Gastroesophageal sphincter (tissue), 4 donors: ENCODE results near the gene MYO1F. TPM values are rescaled to one million over a fixed set of nuclear protein-coding genes. Genes with fewer than 3 reads are reported as not detected.
A peak's percentile ranks its signal among the peaks of the same experiment; 100 is the strongest.

ENCODE experiments used
- ATAC-seq: fragments of 150-250 bp; one replicate; pipeline ENCODE4 v1.9.1; 2016; ENCODE audit warnings: mild to moderate bottlenecking, moderate library complexity
- H3K27ac ChIP-seq, 4 donors: fragments of 200-600 bp; sonication (generic) in 3 of 4; 1 replicate in 3 of 4; 2 replicates in 1 of 4; pipeline ENCODE4 v1.5.1; 2016 to 2019
- H3K27me3 ChIP-seq: fragments of 200-600 bp; sonication (generic); one replicate; pipeline ENCODE4 v1.5.1; 2019
- H3K36me3 ChIP-seq, 2 donors: fragments of 200-600 bp; sonication (generic); one replicate each; pipeline ENCODE4 v1.5.1; 2019; ENCODE audit warnings: control low read depth in 1 of 2
- H3K4me1 ChIP-seq, 3 donors: fragments of 200-600 bp; sonication (generic); 1 replicate in 2 of 3; 2 replicates in 1 of 3; pipeline ENCODE4 v1.5.1; 2016 to 2019; ENCODE audit warnings: control low read depth in 2 of 3
- H3K4me3 ChIP-seq, 2 donors: fragments of 200-600 bp; sonication (generic); one replicate each; pipeline ENCODE4 v1.5.1; 2019; ENCODE audit warnings: mild to moderate bottlenecking in 1 of 2, moderate library complexity in 1 of 2
- H3K9me3 ChIP-seq, 3 donors: fragments of 200-600 bp; sonication (generic); one replicate each; pipeline ENCODE4 v1.5.1; 2017 to 2019; ENCODE audit warnings: control low read depth in 2 of 3
- EP300 ChIP-seq: sonication (generic); formaldehyde crosslinking; IDR thresholded peaks from one replicate; pipeline ENCODE4 v1.6.1; 2017; ENCODE audit warnings: antibody characterized with exemption, mild to moderate bottlenecking
- POLR2A ChIP-seq, 2 donors: fragments of 450-650 bp; IDR thresholded peaks; one replicate each; pipeline ENCODE4 v1.6.1; 2017; ENCODE audit warnings: antibody characterized with exemption in 2 of 2, mild to moderate bottlenecking in 2 of 2, moderate library complexity in 1 of 2
- POLR2AphosphoS5 ChIP-seq: sonication (generic); formaldehyde crosslinking; IDR thresholded peaks from one replicate; pipeline ENCODE4 v1.6.1; 2017; ENCODE audit warnings: antibody characterized with exemption
- WGBS, 2 donors: methylation state at CpG; one replicate each; pipeline ENCODE4 v1.1.5; 2018; ENCODE audit warnings: low coverage in 1 of 2; 5-methylcytosine and 5-hydroxymethylcytosine counted together
- total RNA-seq, 4 donors: library from RNA; depleted of rRNA; stranded (reverse); fragments of >200 nt; gene quantifications; one replicate each; pipeline ENCODE4 v1.1.0, GENCODE V29; 2016
- TF ChIP-seq, protein P1 (sequence below), 4 experiments: fragments of 200-600 bp in 2 of 4; fragments of 450-650 bp in 2 of 4; sonication (generic) in 1 of 4; IDR thresholded peaks; one replicate each; pipeline ENCODE4 v1.5.1; 2017 to 2019; ENCODE audit warnings: antibody characterized with exemption in 4 of 4, mild to moderate bottlenecking in 2 of 4, moderate library complexity in 2 of 4

MYO1F gene
- total RNA-seq, 4 donors from 2014 or later, result 5.4 to 41.5 (median 10.3) TPM

DNA sequence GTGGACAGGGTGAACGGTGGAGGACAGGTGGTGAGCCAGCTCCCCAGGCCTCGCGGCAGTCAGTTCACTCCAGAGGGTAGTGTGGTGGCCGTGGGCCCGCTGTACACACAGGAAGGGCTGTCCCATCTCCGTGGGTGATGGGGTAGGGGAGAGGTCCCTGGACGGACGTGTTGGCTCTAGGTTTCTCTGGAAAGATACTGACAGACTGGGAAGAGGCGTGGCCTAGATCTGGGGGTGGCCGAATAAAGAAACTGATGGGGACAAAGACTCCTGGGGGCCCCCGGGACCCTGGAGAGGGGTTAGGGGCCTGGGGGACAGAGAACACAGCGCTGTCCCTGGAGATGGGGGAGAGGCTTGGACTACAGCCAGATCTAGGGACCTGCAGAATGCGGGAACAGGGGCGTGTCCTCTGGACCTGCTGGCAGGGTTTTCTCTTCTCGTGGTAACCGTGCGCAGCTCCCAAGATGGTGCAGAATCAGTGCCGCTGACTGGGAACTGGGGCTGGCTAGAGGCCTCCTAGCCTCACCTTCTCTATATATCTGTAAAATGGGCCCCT, 70.8 kb downstream of the MYO1F start:
- no peak for TF ChIP-seq EP300
- TF ChIP-seq, protein P1, sequence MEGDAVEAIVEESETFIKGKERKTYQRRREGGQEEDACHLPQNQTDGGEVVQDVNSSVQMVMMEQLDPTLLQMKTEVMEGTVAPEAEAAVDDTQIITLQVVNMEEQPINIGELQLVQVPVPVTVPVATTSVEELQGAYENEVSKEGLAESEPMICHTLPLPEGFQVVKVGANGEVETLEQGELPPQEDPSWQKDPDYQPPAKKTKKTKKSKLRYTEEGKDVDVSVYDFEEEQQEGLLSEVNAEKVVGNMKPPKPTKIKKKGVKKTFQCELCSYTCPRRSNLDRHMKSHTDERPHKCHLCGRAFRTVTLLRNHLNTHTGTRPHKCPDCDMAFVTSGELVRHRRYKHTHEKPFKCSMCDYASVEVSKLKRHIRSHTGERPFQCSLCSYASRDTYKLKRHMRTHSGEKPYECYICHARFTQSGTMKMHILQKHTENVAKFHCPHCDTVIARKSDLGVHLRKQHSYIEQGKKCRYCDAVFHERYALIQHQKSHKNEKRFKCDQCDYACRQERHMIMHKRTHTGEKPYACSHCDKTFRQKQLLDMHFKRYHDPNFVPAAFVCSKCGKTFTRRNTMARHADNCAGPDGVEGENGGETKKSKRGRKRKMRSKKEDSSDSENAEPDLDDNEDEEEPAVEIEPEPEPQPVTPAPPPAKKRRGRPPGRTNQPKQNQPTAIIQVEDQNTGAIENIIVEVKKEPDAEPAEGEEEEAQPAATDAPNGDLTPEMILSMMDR (IDR thresholded peaks at IDR 0.05), result no peak
- no peak for TF ChIP-seq POLR2AphosphoS5
- TF ChIP-seq POLR2A (IDR thresholded peaks at IDR 0.05), result no peak
- WGBS, 2 donors, result 31% methylated on average over 6 of the region's 18 CpGs; no CpG with 5 or more reads in 1 of the 2 donors
- Histone ChIP-seq H3K4me1 (peaks cover 0 to 21% (median 11%) of the 10 kb centered on the region in 3 donors), H3K4me3 (peak overlapping the region; percentile 23 to 63), H3K27ac (peak overlapping the region in 3 of 4 donors; percentile 35 to 61 (median 47)), H3K27me3 (no peaks in the 10 kb centered on the region), H3K36me3 (peaks cover 0 to 13% of the 10 kb centered on the region in 2 donors), H3K9me3 (no peaks in the 10 kb centered on the region)
- ATAC-seq, result no peak

- Histone ChIP-seq H3K36me3 (peaks cover 0 to 7% of the 10 kb centered on the region in 2 donors), H3K4me3 (peak overlapping the region; percentile 23 to 63), H3K27ac (peak overlapping the region in 3 of 4 donors; percentile 35 to 61 (median 47)), H3K27me3 (no peaks in the 10 kb centered on the region), H3K4me1 (peaks cover 0 to 18% (median 11%) of the 10 kb centered on the region in 3 donors), H3K9me3 (no peaks in the 10 kb centered on the region)
- TF ChIP-seq, protein P1 (IDR thresholded peaks at IDR 0.05), result peak in 3 of 4 experiments; percentile 81 to 94 (median 82)
- no peak for TF ChIP-seq EP300
- ATAC-seq, result peak; percentile 88
- WGBS, 2 donors, result 0% methylated on average over 2 of the region's 56 CpGs; no CpG with 5 or more reads in 1 of the 2 donors
Measured at GRCh38 chr19:8505680-8506401, 71.4 kb downstream of the MYO1F start.

GRCh38 chr19:8504919-8505318, 72.3 kb downstream of the MYO1F start:
- Histone ChIP-seq H3K4me1 (peaks cover 0 to 18% (median 11%) of the 10 kb centered on the region in 3 donors), H3K4me3 (no peak overlapping the region), H3K9me3 (no peaks in the 10 kb centered on the region), H3K36me3 (no peaks in the 10 kb centered on the region), H3K27me3 (no peaks in the 10 kb centered on the region), H3K27ac (no peak overlapping the region)
- 63 to 69% methylated on average over 1 to 3 of the region's 6 CpGs for WGBS, 2 donors
- TF ChIP-seq, protein P1 (IDR thresholded peaks at IDR 0.05), result no peak
- TF ChIP-seq EP300, result no peak
- TF ChIP-seq POLR2A (IDR thresholded peaks at IDR 0.05), result no peak
- no peak for TF ChIP-seq POLR2AphosphoS5
- no peak for ATAC-seq

DNA sequence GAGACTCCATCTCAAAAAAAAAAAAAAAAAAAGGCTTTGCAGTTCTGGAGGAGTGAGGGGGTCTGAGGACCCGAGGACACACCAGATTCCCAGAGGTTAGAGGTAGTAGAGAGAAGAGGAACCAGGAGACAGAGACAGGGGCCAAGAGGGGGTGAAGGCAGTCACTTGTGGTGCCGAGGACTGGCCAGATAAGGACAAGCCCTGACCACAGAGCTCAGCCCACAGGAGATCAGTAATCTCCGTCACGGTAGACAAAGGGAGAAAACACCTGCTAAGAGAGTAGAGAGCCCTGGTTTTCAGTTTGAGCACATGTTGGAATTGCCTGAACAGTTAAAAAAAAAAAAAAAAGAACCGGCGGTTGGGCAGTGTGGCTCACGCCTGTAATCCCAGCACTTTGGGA, 73.1 kb downstream of the MYO1F start:
- H3K27ac ChIP-seq, result no peak overlapping the region
- no peaks in the 10 kb centered on the region for H3K9me3 ChIP-seq
- H3K4me3 ChIP-seq, result no peak overlapping the region
- TF ChIP-seq EP300 (no peak), POLR2AphosphoS5 (no peak), POLR2A (IDR thresholded peaks at IDR 0.05) (no peak)
- TF ChIP-seq, protein P1 (IDR thresholded peaks at IDR 0.05), result no peak
- peaks cover 0 to 18% (median 11%) of the 10 kb centered on the region in 3 donors for H3K4me1 ChIP-seq
- no peaks in the 10 kb centered on the region for H3K27me3 ChIP-seq
- 82 to 95% methylated on average over 4 to 7 of the region's 7 CpGs for WGBS, 2 donors
- no peaks in the 10 kb centered on the region for H3K36me3 ChIP-seq
- ATAC-seq, result no peak
